ENCODE data around the gene TMEM106C. TPM values are rescaled to one million over a fixed set of nuclear protein-coding genes. Genes with fewer than 3 reads are reported as not detected.

TMEM106C gene
- total RNA-seq, 1 donor from 2014 or later: 24.0 TPM

GRCh38 chr12:47977772-47978597, 14.6 kb downstream of the TMEM106C start:
- peaks cover 13% of the 10 kb centered on the region for H3K9me3 Mint-ChIP-seq (ENCODE audit: unreplicated experiment)
- no peaks in the 10 kb centered on the region for H3K4me1 Mint-ChIP-seq (ENCODE audit: low read depth, unreplicated experiment)
- no peaks in the 10 kb centered on the region for H3K36me3 Mint-ChIP-seq (ENCODE audit: unreplicated experiment)
- H3K27me3 Mint-ChIP-seq (ENCODE audit: unreplicated experiment): peaks cover 19% of the 10 kb centered on the region
- DNase-seq: no peak
- no peak overlapping the region for H3K27ac Mint-ChIP-seq (ENCODE audit: unreplicated experiment)
- no peak for TF ChIP-seq CTCF (IDR thresholded peaks at IDR 0.05; ENCODE audit: partially characterized antibody, unreplicated experiment)
- H3K4me3 Mint-ChIP-seq (ENCODE audit: unreplicated experiment): no peak overlapping the region

- Mint-ChIP-seq H3K27ac (ENCODE audit: unreplicated experiment) (no peak overlapping the region), H3K4me3 (ENCODE audit: unreplicated experiment) (no peak overlapping the region), H3K27me3 (ENCODE audit: unreplicated experiment) (peaks cover 19% of the 10 kb centered on the region), H3K9me3 (ENCODE audit: unreplicated experiment) (peaks cover 13% of the 10 kb centered on the region), H3K4me1 (ENCODE audit: low read depth, unreplicated experiment) (no peaks in the 10 kb centered on the region), H3K36me3 (ENCODE audit: unreplicated experiment) (no peaks in the 10 kb centered on the region)
- no peak for TF ChIP-seq CTCF (IDR thresholded peaks at IDR 0.05; ENCODE audit: partially characterized antibody, unreplicated experiment)
- DNase-seq: no peak
Measured at GRCh38 chr12:47978598-47978873, 15.1 kb downstream of the TMEM106C start.

GRCh38 chr12:47979166-47979565, 15.8 kb downstream of the TMEM106C start:
- Mint-ChIP-seq H3K4me1 (ENCODE audit: low read depth, unreplicated experiment) (no peaks in the 10 kb centered on the region), H3K36me3 (ENCODE audit: unreplicated experiment) (no peaks in the 10 kb centered on the region), H3K27ac (ENCODE audit: unreplicated experiment) (no peak overlapping the region), H3K9me3 (ENCODE audit: unreplicated experiment) (peaks cover 15% of the 10 kb centered on the region), H3K4me3 (ENCODE audit: unreplicated experiment) (no peak overlapping the region), H3K27me3 (ENCODE audit: unreplicated experiment) (peaks cover 18% of the 10 kb centered on the region)
- no peak for TF ChIP-seq CTCF (IDR thresholded peaks at IDR 0.05; ENCODE audit: partially characterized antibody, unreplicated experiment)
- DNase-seq: no peak

- Mint-ChIP-seq H3K36me3 (ENCODE audit: unreplicated experiment) (no peaks in the 10 kb centered on the region), H3K9me3 (ENCODE audit: unreplicated experiment) (peaks cover 14% of the 10 kb centered on the region), H3K27me3 (ENCODE audit: unreplicated experiment) (peaks cover 13% of the 10 kb centered on the region), H3K27ac (ENCODE audit: unreplicated experiment) (no peak overlapping the region), H3K4me1 (ENCODE audit: low read depth, unreplicated experiment) (no peaks in the 10 kb centered on the region), H3K4me3 (ENCODE audit: unreplicated experiment) (no peak overlapping the region)
- no peak for TF ChIP-seq CTCF (IDR thresholded peaks at IDR 0.05; ENCODE audit: partially characterized antibody, unreplicated experiment)
- no peak for DNase-seq
Measured at GRCh38 chr12:47979686-47980085, 16.3 kb downstream of the TMEM106C start.

GRCh38 chr12:47980197-47980596, 16.8 kb downstream of the TMEM106C start:
- no peak for TF ChIP-seq CTCF (IDR thresholded peaks at IDR 0.05; ENCODE audit: partially characterized antibody, unreplicated experiment)
- Mint-ChIP-seq H3K36me3 (ENCODE audit: unreplicated experiment) (no peaks in the 10 kb centered on the region), H3K9me3 (ENCODE audit: unreplicated experiment) (peaks cover 14% of the 10 kb centered on the region), H3K27me3 (ENCODE audit: unreplicated experiment) (peaks cover 11% of the 10 kb centered on the region), H3K4me1 (ENCODE audit: low read depth, unreplicated experiment) (no peaks in the 10 kb centered on the region), H3K4me3 (ENCODE audit: unreplicated experiment) (no peak overlapping the region), H3K27ac (ENCODE audit: unreplicated experiment) (no peak overlapping the region)
- DNase-seq: no peak
